Heart left ventricle (tissue), 16 donors: ENCODE results near the gene TEK. TPM values are rescaled to one million over a fixed set of nuclear protein-coding genes. Genes with fewer than 3 reads are reported as not detected.
A peak's percentile ranks its signal among the peaks of the same experiment; 100 is the strongest.

ENCODE experiments used
- ATAC-seq, 4 donors: fragments of 200-7000 bp; cut with Tn5 transposase; one replicate each; pipeline ENCODE4 v1.9.1; 2020 to 2022; ENCODE audit warnings: moderate library complexity in 4 of 4, mild to moderate bottlenecking in 3 of 4, moderate number of reproducible peaks in 1 of 4
- DNase-seq, 5 donors: peaks; one replicate each; pipeline ENCODE4 v3.0.0-alpha.2; 2020
- H3K27ac ChIP-seq, 12 donors: fragments of 200-600 bp; sonication (generic) in 4 of 12; one replicate each; pipeline versions ENCODE4 v1.5.0 to v1.8.0; 2016 to 2022; ENCODE audit warnings: mild to moderate bottlenecking in 2 of 12
- H3K27me3 ChIP-seq, 9 donors: fragments of 200-600 bp; sonication (generic) in 2 of 9; one replicate each; pipeline versions ENCODE4 v1.5.1 to v1.8.0; 2016 to 2022; ENCODE audit warnings: mild to moderate bottlenecking in 3 of 9
- H3K36me3 ChIP-seq, 9 donors: fragments of 200-600 bp; sonication (generic) in 2 of 9; one replicate each; pipeline versions ENCODE4 v1.5.0 to v1.8.0; 2018 to 2022; ENCODE audit warnings: mild to moderate bottlenecking in 2 of 9
- H3K4me1 ChIP-seq, 12 donors: fragments of 200-600 bp; sonication (generic) in 4 of 12; one replicate each; pipeline versions ENCODE4 v1.5.0 to v1.8.0; 2016 to 2022; ENCODE audit warnings: mild to moderate bottlenecking in 3 of 12
- H3K4me3 ChIP-seq, 12 donors: fragments of 200-600 bp; sonication (generic) in 4 of 12; one replicate each; pipeline versions ENCODE4 v1.5.0 to v1.8.0; 2017 to 2022; ENCODE audit warnings: mild to moderate bottlenecking in 9 of 12, moderate library complexity in 4 of 12
- H3K9me3 ChIP-seq, 12 donors: fragments of 200-600 bp; sonication (generic) in 4 of 12; one replicate each; pipeline versions ENCODE4 v1.5.0 to v1.8.0; 2016 to 2022; ENCODE audit warnings: mild to moderate bottlenecking in 1 of 12
- CTCF ChIP-seq, 12 donors: fragments of 200-600 bp; sonication (generic) in 4 of 12; IDR thresholded peaks; one replicate each; pipeline versions ENCODE4 v1.5.0 to v1.8.0; 2018 to 2022; ENCODE audit warnings: antibody characterized with exemption in 12 of 12, mild to moderate bottlenecking in 5 of 12
- POLR2A ChIP-seq, 2 donors: fragments of 450-650 bp; IDR thresholded peaks; one replicate each; pipeline ENCODE4 v1.6.1; 2017; ENCODE audit warnings: antibody characterized with exemption in 2 of 2, mild to moderate bottlenecking in 2 of 2, moderate library complexity in 2 of 2
- whole genome bisulfite sequencing, 4 donors: extraction: QIAGEN DNeasy Blood & Tissue Kit in 2 of 4; methylation state at CpG; one replicate each; pipeline versions ENCODE4 v1.1.5 to v1.1.7; 2013 to 2018; 5-methylcytosine and 5-hydroxymethylcytosine counted together
- intact Hi-C, 10 donors: fragments of 100-400 bp; cut with DNase I; formaldehyde crosslinking; loops; one replicate each; pipeline versions ENCODE4 v1.11.1 to v1.14.2; 2022
- polyA plus RNA-seq, 2 donors: library from polyadenylated mRNA; stranded (reverse); fragments of 200-250 nt; gene quantifications; one replicate each; pipeline ENCODE4 v1.2.3, GENCODE V29; 2013
- total RNA-seq, 9 donors: library from RNA; depleted of rRNA in 2 of 9; stranded (reverse); fragments of >200 nt in 2 of 9; fragmentation: NEBNext Ultra II Directional in 3 of 9; extraction: Animal tissue kit (Norgen Biotek cat#: 25700) in 3 of 9; gene quantifications; one replicate each; pipeline versions ENCODE4 v1.1.0 to v1.2.4, GENCODE V29; 2016 to 2023
- donor health status: ischemic (EF 13 %, LVEDD 7.1; RV severe dilation, severe dysfunction).
- donor health status: healthy with polysubstance abuse.
- donor health status: DM: no; HTN: yes; CAD: no.
- donor health status: DM: no; HTN: no; CAD: no.
- donor health status: ischemic (EF 25% LVEDD 6.9; RV normal size, moderate dysfunction).
- donor health status: ischemic (EF 25% LVEDD 5.7; RV mildly dilated, moderate dysfunction).
- donor health status: healthy.
- donor health status: DM: yes; HTN: yes; CAD: no.
- donor health status: ischemic (EF 35%, LVEDD 5.7; RV mildly dilated, moderate dysfunction).
- donor health status: nonischemic (EF 11% LVEDD 7.7; RV severe dilation, severe dysfunction).
- donor health status: DM: yes; HTN: yes; CAD: no.
- donor health status: PGD.
- donor health status: ischemic (EF 29% LVEDD 5.4; RV normal size, mild dysfunction).
- donor health status: nonischemic (EF 23%, LVEDD 6.1; RV moderate dilation, normal function).

TEK gene
- total and polyA plus RNA-seq, 11 donors: 6.4 to 36.5 (median 19.0) TPM

DNA sequence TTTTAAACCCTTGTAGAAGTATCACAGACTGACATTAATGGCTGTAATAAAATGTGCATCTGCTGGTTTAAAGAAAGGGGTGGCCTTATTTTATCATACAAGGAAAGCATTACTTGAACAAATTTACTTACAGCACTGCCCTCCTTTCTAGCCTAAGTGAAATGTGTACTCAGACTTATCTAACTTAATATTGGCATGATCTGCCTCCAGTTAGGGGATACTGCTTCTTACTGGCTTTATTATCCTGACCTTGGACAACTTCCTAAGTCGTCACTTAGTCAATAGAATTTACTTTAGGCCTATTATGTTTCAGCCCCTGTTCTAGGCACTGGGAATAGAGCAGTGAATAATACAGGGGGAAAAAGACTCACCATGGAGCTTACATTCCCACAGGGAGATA lies 79.4 kb downstream of the TEK start:
- Histone ChIP-seq H3K4me1 (peaks cover 0 to 48% (median 7%) of the 10 kb centered on the region in 12 donors), H3K36me3 (peaks cover 0 to 26% (median 5%) of the 10 kb centered on the region in 9 donors), H3K27me3 (no peaks in the 10 kb centered on the region), H3K4me3 (no peak overlapping the region), H3K27ac (no peak overlapping the region), H3K9me3 (no peaks in the 10 kb centered on the region)
- intact Hi-C loops: loop anchor here in 3 of 10 donors (5.0 kb wide), 3 partner anchors 51 to 81 kb away; partner anchors contain the start of gene TEK (in 1 of the 3)
- DNase-seq (no peak), ATAC-seq (no peak)
- TF ChIP-seq CTCF (IDR thresholded peaks at IDR 0.05) (no peak), POLR2A (IDR thresholded peaks at IDR 0.05) (no peak)
- WGBS, 4 donors: 75 to 92% (median 83%) methylated on average over 1 of the region's 1 CpG

DNA sequence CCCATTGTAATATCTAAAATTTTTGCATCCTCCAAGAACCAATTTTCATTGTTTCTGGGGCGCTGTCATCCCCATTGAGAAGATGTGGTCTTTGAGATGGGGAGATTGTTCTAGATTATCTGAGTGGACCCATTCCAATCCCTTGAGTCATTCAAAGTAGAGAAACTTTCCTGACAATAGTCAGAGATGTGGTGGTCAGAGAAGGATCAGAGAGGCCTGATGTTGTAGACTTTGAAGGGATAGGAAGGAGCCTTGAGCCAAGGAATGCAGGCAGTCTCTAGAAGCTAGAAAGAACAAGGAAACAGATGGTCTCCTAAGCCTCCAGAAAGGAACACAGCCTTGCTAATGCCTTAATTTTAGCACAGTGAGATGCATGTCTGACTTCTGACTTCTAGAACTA lies 80.4 kb downstream of the TEK start:
- Histone ChIP-seq H3K27ac (no peak overlapping the region), H3K4me3 (no peak overlapping the region), H3K36me3 (peaks cover 0 to 24% (median 3%) of the 10 kb centered on the region in 9 donors), H3K4me1 (peaks cover 0 to 50% (median 5%) of the 10 kb centered on the region in 12 donors), H3K27me3 (no peaks in the 10 kb centered on the region), H3K9me3 (no peaks in the 10 kb centered on the region)
- no peak for DNase-seq
- intact Hi-C loops: loop anchor here in 3 of 10 donors (5.0 kb wide), 3 partner anchors 52 to 82 kb away; partner anchors contain the start of gene TEK (in 1 of the 3)
- TF ChIP-seq CTCF (IDR thresholded peaks at IDR 0.05): no peak
- no peak for TF ChIP-seq POLR2A (IDR thresholded peaks at IDR 0.05)
- ATAC-seq: no peak
- 83 to 100% (median 96%) methylated on average over 1 of the region's 1 CpG for WGBS, 4 donors

DNA sequence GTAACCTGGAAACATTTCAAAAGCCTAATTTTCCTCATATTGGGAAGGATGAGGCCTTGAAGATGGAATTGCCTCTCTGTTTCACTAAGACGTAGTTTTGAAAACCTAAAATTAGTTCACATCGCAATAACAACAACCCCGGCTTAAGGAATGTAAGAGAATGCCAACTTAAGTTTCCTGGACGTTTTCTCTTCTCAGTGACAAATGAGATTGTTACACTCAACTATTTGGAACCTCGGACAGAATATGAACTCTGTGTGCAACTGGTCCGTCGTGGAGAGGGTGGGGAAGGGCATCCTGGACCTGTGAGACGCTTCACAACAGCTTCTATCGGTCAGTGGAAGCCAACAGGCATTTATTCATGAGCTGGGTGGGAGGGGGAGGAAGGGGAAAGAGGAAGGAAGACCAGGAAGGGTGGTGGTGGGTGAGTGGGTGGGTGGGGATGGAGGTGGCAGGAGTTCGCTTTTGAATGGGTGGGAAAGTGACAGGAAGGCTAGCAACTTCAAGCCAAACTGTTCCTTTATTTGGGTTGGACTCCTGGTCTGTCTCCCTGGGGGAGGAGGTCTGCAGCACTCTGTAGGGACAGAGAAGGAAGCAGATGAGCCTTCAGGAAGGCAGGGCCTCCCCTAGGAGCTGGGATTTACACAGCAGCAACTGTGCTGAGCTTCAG lies 83.4 kb downstream of the TEK start:
- intact Hi-C loops: loop anchor here in 5 of 10 donors (2.0 to 10.0 kb wide), 6 partner anchors 74 to 158 kb away; no protein-coding TSS in a partner anchor
- H3K4me3 ChIP-seq: no peak overlapping the region
- TF ChIP-seq CTCF (IDR thresholded peaks at IDR 0.05) (no peak), POLR2A (IDR thresholded peaks at IDR 0.05) (no peak)

GRCh38 chr9:27193886-27194285 lies 84.9 kb downstream of the TEK start:
- 60 to 78% (median 73%) methylated on average over 1 of the region's 1 CpG for WGBS, 4 donors

More for the DNA sequence above, 83.4 kb downstream of the TEK start:
- Histone ChIP-seq H3K9me3 (no peaks in the 10 kb centered on the region), H3K27me3 (no peaks in the 10 kb centered on the region), H3K36me3 (peaks cover 0 to 16% (median 0%) of the 10 kb centered on the region in 9 donors), H3K4me1 (peaks cover 0 to 52% (median 5%) of the 10 kb centered on the region in 12 donors), H3K27ac (peak overlapping the region in 10 of 12 donors; percentile 22 to 60 (median 48))
- 34 to 54% (median 41%) methylated on average over 10 of the region's 10 CpGs for WGBS, 4 donors
- peak in 4 of 5 donors; percentile 27 to 58 (median 44) for DNase-seq
- ATAC-seq: peak; percentile 42 to 92 (median 82)

More at GRCh38 chr9:27193886-27194285, 84.9 kb downstream of the TEK start:
- Histone ChIP-seq H3K9me3 (no peaks in the 10 kb centered on the region), H3K4me1 (peaks cover 0 to 52% (median 5%) of the 10 kb centered on the region in 12 donors), H3K27me3 (no peaks in the 10 kb centered on the region), H3K36me3 (peaks cover 0 to 22% (median 0%) of the 10 kb centered on the region in 9 donors), H3K27ac (peak overlapping the region in 3 of 12 donors; percentile 20 to 51 (median 25)), H3K4me3 (no peak overlapping the region)
- intact Hi-C loops: loop anchor here in 5 of 10 donors (2.0 to 10.0 kb wide), 7 partner anchors 27 to 159 kb away; no protein-coding TSS in a partner anchor
- TF ChIP-seq POLR2A (IDR thresholded peaks at IDR 0.05): no peak
- TF ChIP-seq CTCF (IDR thresholded peaks at IDR 0.05): no peak
- no peak for ATAC-seq
- no peak for DNase-seq
